H1 (cell line): ENCODE data around the gene GDPD2. TPM values are rescaled to one million over a fixed set of nuclear protein-coding genes. Genes with fewer than 3 reads are reported as not detected.

ENCODE experiments used
- CTCF ChIA-PET: fragments of 300-600 bp; sonication (Branson Sonifier 250); formaldehyde crosslinking; loops from one replicate; lab custom pipeline; 2021; ENCODE audit not compliant: partially characterized antibody; lab: Charles Lee
- POLR2A ChIA-PET: fragments of 300-600 bp; sonication (Branson Sonifier 250); formaldehyde crosslinking; loops from one replicate; lab custom pipeline; 2021; ENCODE audit warnings: inconsistent platforms; ENCODE audit not compliant: partially characterized antibody; lab: Charles Lee
- DNase-seq, 2 experiments: peaks; one replicate each; pipeline versions ENCODE4 v3.0.0 to v3.0.0-alpha.2; 2010 to 2022; ENCODE audit warnings: low spot score in 2 of 2, low read depth in 1 of 2, mixed read lengths in 1 of 2
- FAIRE-seq: peaks from 2 replicates; lab custom pipeline; 2011; peaks lifted over from hg19 to GRCh38; lab: Jason Lieb, UNC
- H2AFZ ChIP-seq: 2 replicates; pipeline ENCODE4 v1.8.1; 2012; ENCODE audit warnings: low read length, inconsistent platforms
- H2AK5ac ChIP-seq: 2 replicates; pipeline ENCODE4 v1.6.1; 2013; ENCODE audit warnings: low read depth, low read length
- H2BK120ac ChIP-seq: replicated peaks from 2 replicates; pipeline ENCODE3; 2013; ENCODE audit warnings: low read depth, low read length, inconsistent platforms
- H2BK12ac ChIP-seq: 2 replicates; pipeline ENCODE4 v1.6.1; 2013; ENCODE audit warnings: low read depth, low read length
- H2BK15ac ChIP-seq: 2 replicates; pipeline ENCODE4 v1.6.1; 2013; ENCODE audit warnings: low read length
- H2BK20ac ChIP-seq: 2 replicates; pipeline ENCODE4 v1.6.1; 2013; ENCODE audit warnings: low read length
- H2BK5ac ChIP-seq: 2 replicates; pipeline ENCODE4 v1.6.1; 2013; ENCODE audit warnings: low read depth, low read length
- H3K14ac ChIP-seq: 2 replicates; pipeline ENCODE4 v1.6.1; 2013; ENCODE audit warnings: inconsistent platforms; ENCODE audit not compliant: insufficient read length
- H3K18ac ChIP-seq: 2 replicates; pipeline ENCODE4 v1.6.1; 2013; ENCODE audit warnings: low read length; ENCODE audit errors: extremely low read depth
- H3K23ac ChIP-seq: 2 replicates; pipeline ENCODE4 v1.6.1; 2013; ENCODE audit warnings: inconsistent platforms; ENCODE audit not compliant: insufficient read length
- H3K23me2 ChIP-seq: 2 replicates; pipeline ENCODE4 v1.6.1; 2013; ENCODE audit warnings: low read depth, low read length
- H3K27ac ChIP-seq: 2 replicates; pipeline ENCODE4 v1.6.1; 2011; ENCODE audit warnings: low read depth, low read length, inconsistent platforms
- H3K27me3 ChIP-seq, 4 experiments: replicated peaks in 1 of 4; 1 replicate in 1 of 4; 2 replicates in 3 of 4; pipeline versions ENCODE4 v1.6.1 to v1.8.1; 2011 to 2013; ENCODE audit warnings: low read length in 3 of 4, mild to moderate bottlenecking in 3 of 4, inconsistent platforms in 2 of 4, mixed read lengths in 2 of 4, moderate library complexity in 1 of 4; ENCODE audit not compliant: control insufficient read depth in 3 of 4, insufficient read depth in 3 of 4; ENCODE audit errors: extremely low read depth in 1 of 4
- H3K36me3 ChIP-seq, 4 experiments: 2 replicates each; pipeline versions ENCODE4 v1.6.1 to v1.8.1; 2011 to 2013; ENCODE audit warnings: mild to moderate bottlenecking in 4 of 4, low read length in 3 of 4, moderate library complexity in 2 of 4, control low read depth in 1 of 4, inconsistent platforms in 1 of 4; ENCODE audit not compliant: insufficient read depth in 4 of 4, control insufficient read depth in 2 of 4
- H3K4ac ChIP-seq: replicated peaks from 2 replicates; pipeline ENCODE3; 2013; ENCODE audit warnings: low read length, low read depth, mixed read lengths, inconsistent platforms; ENCODE audit not compliant: insufficient read length
- H3K4me1 ChIP-seq, 4 experiments: replicated peaks in 1 of 4; 1 replicate in 1 of 4; 2 replicates in 3 of 4; pipeline versions ENCODE4 v1.6.1 to v1.8.1; 2011 to 2013; ENCODE audit warnings: low read length in 3 of 4, inconsistent platforms in 2 of 4, mixed read lengths in 1 of 4; ENCODE audit not compliant: insufficient read depth in 4 of 4, control insufficient read depth in 3 of 4
- H3K4me2 ChIP-seq, 2 experiments: 2 replicates each; pipeline versions ENCODE4 v1.6.1 to v1.8.1; 2011 to 2013; ENCODE audit warnings: low read depth in 2 of 2, low read length in 2 of 2, control low read depth in 1 of 2, inconsistent platforms in 1 of 2, mild to moderate bottlenecking in 1 of 2; ENCODE audit not compliant: insufficient read depth in 1 of 2
- H3K4me3 ChIP-seq, 4 experiments: fragments of 200-600, 300-600 bp in 1 of 4; sonication (generic), shearing (Covaris generic), sonication (Bioruptor Twin) in 1 of 4; 2 replicates each; pipeline versions ENCODE4 v1.5.1 to v1.8.1; 2011 to 2016; ENCODE audit warnings: low read length in 4 of 4, low read depth in 3 of 4, control low read depth in 2 of 4, inconsistent platforms in 2 of 4, mild to moderate bottlenecking in 2 of 4, mixed read lengths in 1 of 4, moderate library complexity in 1 of 4; ENCODE audit not compliant: insufficient read depth in 2 of 4; ENCODE audit errors: extremely low read depth in 1 of 4
- H3K56ac ChIP-seq: replicated peaks from 2 replicates; pipeline ENCODE3; 2013; ENCODE audit warnings: low read depth, mild to moderate bottlenecking, mixed read lengths, low read length, inconsistent platforms; ENCODE audit not compliant: insufficient read length
- H3K79me1 ChIP-seq: 2 replicates; pipeline ENCODE4 v1.6.1; 2013; ENCODE audit warnings: low read depth, low read length, control low read depth
- H3K79me2 ChIP-seq, 2 experiments: 2 replicates each; pipeline versions ENCODE4 v1.6.1 to v1.8.1; 2012 to 2013; ENCODE audit warnings: low read length in 2 of 2, mild to moderate bottlenecking in 2 of 2, inconsistent platforms in 1 of 2; ENCODE audit not compliant: insufficient read depth in 2 of 2, control insufficient read depth in 1 of 2
- H3K9ac ChIP-seq, 4 experiments: replicated peaks in 1 of 4; 1 replicate in 1 of 4; 2 replicates in 3 of 4; pipeline versions ENCODE4 v1.6.1 to v1.8.1; 2011 to 2013; ENCODE audit warnings: low read depth in 3 of 4, low read length in 3 of 4, control low read depth in 2 of 4, mild to moderate bottlenecking in 2 of 4, moderate library complexity in 2 of 4, inconsistent platforms in 1 of 4; ENCODE audit errors: extremely low read depth in 1 of 4
- H3K9me3 ChIP-seq, 2 experiments: 2 replicates each; pipeline versions ENCODE4 v1.6.1 to v1.8.1; 2012 to 2013; ENCODE audit warnings: mild to moderate bottlenecking in 2 of 2, moderate library complexity in 2 of 2, control low read depth in 1 of 2, inconsistent platforms in 1 of 2, low read depth in 1 of 2, low read length in 1 of 2, mixed read lengths in 1 of 2; ENCODE audit not compliant: insufficient read depth in 2 of 2
- H4K20me1 ChIP-seq, 2 experiments: replicated peaks in 1 of 2; 2 replicates each; pipeline versions ENCODE3 to v1.8.1; 2011 to 2013; ENCODE audit warnings: inconsistent platforms in 2 of 2, low read length in 2 of 2, mild to moderate bottlenecking in 1 of 2; ENCODE audit not compliant: insufficient read depth in 2 of 2, control insufficient read depth in 1 of 2
- H4K5ac ChIP-seq: 2 replicates; pipeline ENCODE4 v1.6.1; 2013; ENCODE audit warnings: low read length, low read depth, mixed read lengths, inconsistent platforms; ENCODE audit not compliant: insufficient read length
- H4K8ac ChIP-seq: 2 replicates; pipeline ENCODE4 v1.8.0; 2013; ENCODE audit warnings: mild to moderate bottlenecking, moderate library complexity, low read length, inconsistent platforms; ENCODE audit not compliant: insufficient read depth; ENCODE audit errors: extremely low read depth
- H4K91ac ChIP-seq: replicated peaks from 2 replicates; pipeline ENCODE3; 2013; ENCODE audit warnings: low read length, mixed read lengths, inconsistent platforms; ENCODE audit not compliant: insufficient read length
- BCL11A ChIP-seq, 2 experiments: IDR thresholded peaks; one replicate each; pipeline ENCODE4 v1.6.1; 2011; ENCODE audit warnings: low read depth in 2 of 2, low read length in 2 of 2, mild to moderate bottlenecking in 2 of 2
- BRCA1 ChIP-seq: IDR thresholded peaks from 2 replicates; pipeline ENCODE4 v1.6.1; 2012; ENCODE audit warnings: low read depth, low read length, improper control_type of control experiment
- CBX8 ChIP-seq: fragments of 300-800, 300-1000 bp; sonication (generic); IDR thresholded peaks from 2 replicates; pipeline ENCODE4 v1.7.1; 2016; ENCODE audit warnings: low read depth, low read length, borderline replicate concordance
- CEBPB ChIP-seq: IDR thresholded peaks from 2 replicates; pipeline ENCODE4 v1.6.1; 2012; ENCODE audit warnings: low read depth, low read length
- CTBP2 ChIP-seq: IDR thresholded peaks from 2 replicates; pipeline ENCODE4 v1.7.0; 2011; ENCODE audit warnings: borderline replicate concordance, mild to moderate bottlenecking, moderate library complexity, mixed read lengths, low read length; ENCODE audit not compliant: insufficient read depth, insufficient read length
- JUN ChIP-seq: IDR thresholded peaks from 2 replicates; pipeline ENCODE4 v1.6.1; 2011; ENCODE audit warnings: low read depth, mild to moderate bottlenecking, improper control_type of control experiment, low read length
- KDM4A ChIP-seq: IDR thresholded peaks from one replicate; pipeline ENCODE4 v1.7.1; 2012; ENCODE audit warnings: low read depth, mild to moderate bottlenecking, moderate library complexity, low read length, inconsistent platforms; ENCODE audit not compliant: severe bottlenecking
- KDM5A ChIP-seq: fragments of 200-600 bp; IDR thresholded peaks from 2 replicates; pipeline ENCODE4 v1.7.1; 2012; ENCODE audit warnings: mild to moderate bottlenecking, low read length, inconsistent platforms, mixed read lengths
- MAFK ChIP-seq: IDR thresholded peaks from 2 replicates; pipeline ENCODE4 v1.6.1; 2012; ENCODE audit warnings: low read depth, mild to moderate bottlenecking, improper control_type of control experiment, low read length
- RAD21 ChIP-seq, 2 experiments: IDR thresholded peaks in 1 of 2; conservative IDR thresholded peaks in 1 of 2; 2 replicates each; pipeline ENCODE4 v1.6.1; 2011; ENCODE audit warnings: low read depth in 2 of 2, low read length in 2 of 2, improper control_type of control experiment in 1 of 2, inconsistent platforms in 1 of 2, mild to moderate bottlenecking in 1 of 2, moderate library complexity in 1 of 2
- RXRA ChIP-seq: IDR thresholded peaks from 2 replicates; pipeline ENCODE4 v1.6.1; 2011; ENCODE audit warnings: low read depth, mild to moderate bottlenecking, low read length, moderate library complexity; ENCODE audit not compliant: insufficient read depth
- SP1 ChIP-seq: IDR thresholded peaks from 2 replicates; pipeline ENCODE4 v1.6.1; 2011; ENCODE audit warnings: low read depth, low read length
- ZNF274 ChIP-seq: IDR thresholded peaks from 2 replicates; pipeline ENCODE4 v1.7.0; 2012; ENCODE audit warnings: low read length, borderline replicate concordance; ENCODE audit errors: extremely low read depth
- WGBS, 2 experiments: shearing (Covaris generic) in 1 of 2; methylation state at CpG; one replicate each; pipeline versions ENCODE4 v1.1.6 to v1.1.7; 2013 to 2015; ENCODE audit warnings: low lambda C conversion rate in 2 of 2, mixed read lengths in 2 of 2, inconsistent platforms in 1 of 2, low coverage in 1 of 2, missing lambda C conversion rate in 1 of 2; ENCODE audit not compliant: insufficient replicate concordance in 2 of 2, insufficient coverage in 1 of 2, insufficient read length in 1 of 2; ENCODE audit errors: extremely low coverage in 1 of 2, missing lambda C conversion rate in 1 of 2; 5-methylcytosine and 5-hydroxymethylcytosine counted together
- polyA plus RNA-seq, 7 experiments: library from polyadenylated mRNA; depleted of rRNA in 3 of 7; stranded (reverse) in 5 of 7; unstranded in 2 of 7; fragments of >200 nt in 5 of 7; fragments of 200-250 nt in 2 of 7; gene quantifications; 1 replicate in 5 of 7; 2 replicates in 1 of 7; 4 replicates in 1 of 7; pipeline versions ENCODE4 v1.2.1 to v1.2.3, GENCODE V29; 2011 to 2013; ENCODE audit warnings: missing spikeins in 2 of 7, mixed read lengths in 2 of 7
- total RNA-seq: library from RNA; stranded (reverse); fragmentation: NEBNext Ultra II Directional; extraction: Animal tissue kit (Norgen Biotek cat#: 25700); gene quantifications from 2 replicates; pipeline ENCODE4 v1.2.1, GENCODE V29; 2021

The GDPD2 gene
- total and polyA plus RNA-seq, 2 of the 8 experiments (the other 6 are each of a cell fraction or from before 2014, with no cell fraction given) = 25.6 to 68.3 TPM

- Histone ChIP-seq H3K14ac (no peak overlapping the region), H3K9ac (no peak overlapping the region), H3K18ac (no peak overlapping the region), H2AFZ (no peak overlapping the region), H2BK120ac (no peak overlapping the region), H4K5ac (no peak overlapping the region), H3K79me1 (no peaks in the 10 kb centered on the region), H3K4me1 (peaks cover 0 to 14% (median 3%) of the 10 kb centered on the region in 4 experiments; a peak in 6 of 7 replicates), H4K91ac (no peak overlapping the region), H2AK5ac (no peak overlapping the region), H3K4me3 (no peak overlapping the region), H2BK12ac (no peak overlapping the region), H4K8ac (no peak overlapping the region), H2BK20ac (no peak overlapping the region), H3K23me2 (peaks cover 1% of the 10 kb centered on the region; the same call in 1 of the 2 replicates), H2BK5ac (no peak overlapping the region), H3K9me3 (no peaks in the 10 kb centered on the region), H3K27me3 (peaks cover 0 to 12% (median 10%) of the 10 kb centered on the region in 4 experiments; a peak in 4 of 7 replicates), H2BK15ac (no peak overlapping the region), H3K79me2 (no peaks in the 10 kb centered on the region), H3K4ac (no peak overlapping the region), H3K4me2 (no peak overlapping the region), H3K23ac (no peak overlapping the region), H3K36me3 (no peaks in the 10 kb centered on the region), H4K20me1 (no peaks in the 10 kb centered on the region), H3K56ac (no peak overlapping the region), H3K27ac (no peak overlapping the region)
- ChIA-PET POLR2A (interaction anchor here (1.0 kb wide), 1 partner anchor 24 kb away, joined by 3 read pairs; no protein-coding TSS in a partner anchor), CTCF (interaction anchor here (0.6 kb wide), 1 partner anchor 51 kb away, joined by 3 read pairs; no protein-coding TSS in a partner anchor)
- no peak for DNase-seq
- no CpG with 5 or more reads among the region's 14 CpGs for WGBS, 2 experiments
- no peak for FAIRE-seq
- TF ChIP-seq CEBPB (no peak), KDM5A (no peak), JUN (no peak), CBX8 (no peak), CTBP2 (no peak), SP1 (no peak), BRCA1 (no peak), RXRA (no peak), ZNF274 (no peak), BCL11A (IDR thresholded peaks at IDR 0.05; ENCODE audit: low read depth in 2 of 2, low read length in 2 of 2) (no peak), MAFK (no peak), RAD21 (IDR thresholded peaks at IDR 0.05 in 1 of 2, conservative IDR thresholded peaks at IDR 0.05 in 1 of 2; ENCODE audit: low read depth in 2 of 2, low read length in 2 of 2) (no peak), KDM4A (no peak)
Observed at GRCh38 chrX:70449457-70449966, 26.4 kb downstream of the GDPD2 start.
